IMR-90 (cell line): ENCODE results near the gene DNAJC4.

Source experiments
- CTCF ChIP-seq: conservative IDR thresholded peaks from 2 replicates; pipeline ENCODE4 v1.5.1; 2012; ENCODE audit warnings: mild to moderate bottlenecking, low read depth, low read length, improper control_type of control experiment
- MXI1 ChIP-seq: IDR thresholded peaks from 2 replicates; pipeline ENCODE4 v1.6.1; 2012; ENCODE audit warnings: low read depth, mild to moderate bottlenecking, low read length, moderate library complexity, borderline replicate concordance
- POLR2A ChIP-seq: IDR thresholded peaks from 2 replicates; pipeline ENCODE4 v1.6.1; 2012; ENCODE audit warnings: mild to moderate bottlenecking, low read depth, low read length
- RAD21 ChIP-seq: IDR thresholded peaks from 2 replicates; pipeline ENCODE4 v1.6.1; 2012; ENCODE audit warnings: low read length, improper control_type of control experiment
- RCOR1 ChIP-seq: IDR thresholded peaks from 2 replicates; pipeline ENCODE4 v1.6.1; 2012; ENCODE audit warnings: mild to moderate bottlenecking, low read length, improper control_type of control experiment; ENCODE audit not compliant: insufficient replicate concordance
- USF2 ChIP-seq: fragments of 150-350 bp; IDR thresholded peaks from 2 replicates; pipeline ENCODE4 v1.6.1; 2017; ENCODE audit warnings: mild to moderate bottlenecking, antibody characterized with exemption, low read length, low read depth

GRCh38 chr11:64283092-64283491 is 52.7 kb downstream of the DNAJC4 start:
- no peak for TF ChIP-seq CTCF
- no peak for TF ChIP-seq RAD21
- TF ChIP-seq RCOR1: no peak
- no peak for TF ChIP-seq POLR2A
- TF ChIP-seq MXI1: no peak
- TF ChIP-seq USF2: no peak
